ENCODE results near the gene STAG1.
"Not testable (repeated sequence)": the region's sequence is repeated elsewhere in the genome, so short reads cannot be mapped to it uniquely, and the experiment has no call there.

STAG1 gene

GRCh38 chr3:136380530-136380929, 371.6 kb downstream of the STAG1 start:
- DNase-seq, result no peak

- no peak for DNase-seq
Measured at GRCh38 chr3:136378011-136378410, 374.2 kb downstream of the STAG1 start.

- DNase-seq, result no peak
Measured at GRCh38 chr3:136377508-136377907, 374.7 kb downstream of the STAG1 start.

- not testable (repeated sequence) for DNase-seq
Measured at GRCh38 chr3:136375800-136376199, 376.4 kb downstream of the STAG1 start.

- no peak for DNase-seq
Measured at GRCh38 chr3:136366289-136366688, 385.9 kb downstream of the STAG1 start.

- DNase-seq, result no peak
Measured at GRCh38 chr3:136353461-136353860, 398.7 kb downstream of the STAG1 start.

- DNase-seq, result no peak
Measured at GRCh38 chr3:136351905-136352304, 400.3 kb downstream of the STAG1 start.

DNA sequence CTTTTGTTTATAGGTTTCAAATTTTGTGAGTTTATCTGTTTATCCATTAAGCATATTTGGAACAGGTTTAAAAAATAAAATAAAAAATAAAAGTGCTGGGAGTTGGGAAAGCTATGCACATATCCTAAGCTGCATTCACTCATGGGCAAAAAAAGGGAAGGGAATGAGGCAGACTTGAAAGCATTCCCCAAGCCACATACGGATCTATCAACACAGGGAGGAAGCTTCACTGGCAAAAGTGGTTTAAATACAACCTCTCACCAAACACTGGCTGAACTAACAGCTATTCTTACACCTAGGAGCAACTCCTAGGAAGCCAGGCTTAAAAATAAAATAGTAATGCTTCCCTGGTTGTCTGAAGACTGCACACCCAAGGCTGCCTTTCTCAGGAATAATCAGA, 400.8 kb downstream of the STAG1 start:
- no peak for DNase-seq

DNA sequence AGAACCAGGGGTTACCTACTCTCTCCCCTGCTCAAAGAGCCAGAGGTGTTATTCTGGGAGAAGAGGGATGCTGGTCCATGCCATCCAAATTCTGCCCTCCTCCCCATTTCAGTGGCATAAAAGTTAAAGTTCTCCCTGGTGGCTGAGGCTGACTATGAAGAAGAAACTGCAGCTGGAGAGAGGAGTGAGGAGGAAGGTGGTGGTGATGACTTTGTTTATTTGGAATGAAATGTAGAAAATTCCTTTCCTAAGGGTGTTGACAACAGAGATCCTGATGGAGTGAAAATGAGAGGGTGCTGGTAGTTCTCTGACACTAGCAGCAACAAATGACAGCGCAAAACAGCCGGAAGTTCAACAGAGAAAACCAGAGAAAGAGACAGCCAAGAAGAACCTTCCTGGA, 401.6 kb downstream of the STAG1 start:
- DNase-seq, result no peak

DNA sequence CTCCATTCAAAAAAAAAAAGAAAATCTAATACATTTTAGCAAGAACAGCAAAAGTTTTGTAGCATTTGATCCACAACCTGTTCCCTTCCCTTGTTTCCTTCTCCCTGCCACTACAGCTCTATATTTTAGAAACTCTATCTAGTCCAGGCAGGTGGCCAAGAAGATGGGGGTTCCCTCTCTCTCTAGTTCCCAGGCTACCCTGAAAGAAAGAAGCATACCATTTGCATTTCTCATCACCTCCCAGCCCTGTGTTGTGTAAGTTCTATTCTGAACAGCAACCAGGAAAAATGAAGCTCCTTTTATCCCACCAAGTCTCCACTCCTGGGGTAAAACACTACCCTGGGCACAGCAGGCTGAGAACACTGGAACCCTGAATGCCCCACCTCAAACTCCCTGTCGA, 402.0 kb downstream of the STAG1 start:
- no peak for DNase-seq

- DNase-seq, result no peak
Measured at GRCh38 chr3:136346486-136346885, 405.7 kb downstream of the STAG1 start.

GRCh38 chr3:136343873-136344555, 408.2 kb downstream of the STAG1 start:
- peak; percentile 23 for DNase-seq

DNA sequence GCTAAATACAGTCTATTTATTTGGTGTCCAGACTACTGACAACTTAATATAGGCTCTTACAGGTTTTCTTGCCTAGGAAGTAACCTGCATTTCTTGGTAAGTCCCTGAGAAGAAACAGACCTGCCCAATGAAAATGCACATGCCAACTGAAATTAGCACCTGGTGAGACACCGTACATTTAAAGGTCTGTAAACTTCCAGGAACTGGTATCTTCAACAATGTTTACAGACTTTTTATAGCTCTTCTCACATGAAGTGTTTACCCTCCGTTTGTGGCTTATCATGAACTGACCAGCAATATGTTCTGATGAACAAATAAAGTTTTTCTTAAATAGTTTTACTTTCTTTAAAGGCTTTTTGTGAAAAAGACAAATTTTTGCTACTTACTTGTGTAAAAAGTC, 408.7 kb downstream of the STAG1 start:
- no peak for DNase-seq

DNA sequence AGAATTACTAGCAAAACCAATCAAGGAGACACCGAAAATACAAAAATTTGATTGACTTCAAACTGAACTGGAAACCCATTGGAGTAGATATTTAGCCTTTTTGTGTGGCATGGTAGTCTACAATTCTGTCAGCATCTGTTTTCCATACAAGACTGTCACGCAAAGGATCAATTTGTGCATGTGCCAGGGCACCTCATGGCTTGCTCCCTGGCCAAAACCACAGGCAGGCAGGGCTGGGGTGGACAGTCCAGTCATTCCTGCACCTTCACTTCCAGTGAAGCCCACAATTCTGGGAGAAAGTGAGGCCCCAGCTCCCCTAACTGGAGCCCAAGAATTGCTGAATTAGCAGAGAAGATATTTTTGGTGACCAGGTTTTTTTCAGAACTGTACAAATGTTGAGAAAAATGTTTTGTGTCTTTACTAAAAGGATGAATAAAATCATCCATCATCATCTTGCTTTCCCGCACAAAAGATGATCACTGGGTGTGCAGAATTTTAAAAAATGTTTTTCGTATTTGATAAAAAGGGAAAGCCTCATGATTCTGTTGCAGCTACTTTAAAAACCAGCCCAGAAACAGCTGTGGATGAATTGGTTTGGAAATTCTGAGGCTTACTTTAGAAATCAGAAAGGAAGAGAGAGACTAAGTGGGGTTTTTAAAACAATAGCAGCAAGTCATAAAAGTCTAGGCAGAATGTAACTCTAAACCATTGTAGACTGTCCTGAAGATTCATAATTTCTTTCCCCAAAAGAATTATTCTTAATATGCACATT, 415.7 kb downstream of the STAG1 start:
- DNase-seq, result no peak

- not testable (repeated sequence) for DNase-seq
Measured at GRCh38 chr3:136334726-136335125, 417.5 kb downstream of the STAG1 start.

DNA sequence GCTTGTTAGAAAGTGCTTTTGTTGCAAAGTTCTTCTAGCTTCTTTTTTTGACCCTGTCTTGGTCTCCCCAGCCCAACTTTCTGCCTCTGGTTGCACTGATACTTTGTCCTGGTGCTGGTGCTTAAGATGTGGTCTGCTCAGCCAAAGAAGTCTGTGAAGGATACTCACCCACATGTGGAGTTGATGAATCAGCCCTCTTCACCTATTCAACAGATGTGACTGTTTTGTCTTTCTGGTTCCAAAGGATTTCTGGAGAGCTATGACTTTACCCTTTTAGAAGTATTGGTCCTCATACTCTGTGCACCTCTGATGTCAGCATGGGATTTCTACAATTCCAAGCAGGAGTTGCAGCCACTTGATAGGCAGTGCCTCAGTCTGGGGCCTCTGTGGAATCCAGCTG, 418.0 kb downstream of the STAG1 start:
- no peak for DNase-seq

DNA sequence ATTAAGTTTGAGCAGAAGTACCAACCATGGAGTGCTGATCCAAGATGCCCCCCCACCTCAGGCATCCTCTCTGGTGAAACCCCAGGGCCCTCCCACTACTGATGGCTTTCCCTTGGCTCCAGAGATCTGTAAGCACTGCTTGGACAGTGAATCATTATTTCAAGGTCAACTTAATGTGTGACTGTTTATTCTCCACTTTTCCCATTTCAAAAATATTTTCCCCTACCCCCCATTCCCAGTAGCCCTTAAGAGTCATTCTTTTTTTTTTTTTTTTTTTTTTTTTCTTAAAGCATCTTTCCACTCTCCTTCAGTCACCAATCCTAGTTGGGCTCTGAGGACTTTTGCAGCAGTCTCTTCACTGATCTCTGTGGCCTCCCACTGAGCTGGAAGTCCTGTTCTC, 419.4 kb downstream of the STAG1 start:
- no peak for DNase-seq

DNA sequence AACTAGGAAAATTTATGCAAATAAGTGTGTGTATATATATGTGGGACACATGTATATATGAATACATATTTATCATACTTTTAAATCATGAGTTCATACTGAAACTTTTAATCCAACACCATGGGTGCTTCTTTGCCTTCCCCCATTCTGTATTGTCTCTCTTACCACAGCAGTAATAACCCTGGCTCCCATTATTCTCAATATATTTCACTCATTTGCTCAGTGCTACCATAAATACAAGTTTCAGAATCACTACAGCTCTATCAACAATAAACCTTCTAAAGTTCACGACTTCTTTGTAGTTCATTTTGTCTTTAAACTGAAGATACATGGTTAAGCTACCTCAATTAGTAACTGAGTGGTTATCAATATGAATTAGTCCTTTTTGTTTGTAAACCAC, 419.9 kb downstream of the STAG1 start:
- DNase-seq, result no peak

DNA sequence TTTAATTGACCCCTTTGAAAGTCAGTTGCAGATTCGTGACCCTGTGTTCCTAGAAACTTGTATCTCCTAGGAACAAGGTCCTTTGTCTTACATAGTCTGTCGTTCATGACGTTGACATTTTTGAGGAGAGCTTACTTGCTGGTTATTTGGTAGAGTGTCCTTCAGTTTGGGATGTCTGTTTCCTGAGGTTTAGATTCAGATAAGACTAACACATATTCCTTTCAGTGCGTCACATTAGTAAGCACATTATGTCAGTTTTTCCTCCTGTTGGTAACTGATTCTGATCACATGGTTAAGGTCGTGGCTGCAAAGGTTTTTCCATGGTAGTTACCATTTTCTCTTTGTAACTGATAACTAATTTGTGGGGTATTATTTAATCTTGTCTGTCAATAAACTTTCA, 421.3 kb downstream of the STAG1 start:
- DNase-seq, result no peak

DNA sequence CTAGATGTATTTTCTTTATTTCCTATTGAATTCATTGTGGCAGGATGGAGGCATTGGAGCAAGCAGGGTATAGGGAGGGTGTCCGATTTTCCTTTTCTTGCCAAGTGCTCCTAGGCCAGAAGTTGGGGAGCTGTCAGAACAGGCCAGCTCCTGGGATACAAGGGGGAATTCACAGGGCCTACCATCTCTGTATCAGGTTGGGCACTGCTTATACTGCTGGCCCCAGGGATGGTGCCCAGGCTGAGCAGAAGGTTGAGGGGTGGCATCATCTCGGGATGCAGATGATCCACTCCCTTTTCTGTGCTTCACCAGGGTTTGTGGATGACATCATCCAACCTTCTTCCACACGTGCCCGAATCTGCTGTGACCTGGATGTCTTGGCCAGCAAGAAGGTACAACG, 422.6 kb downstream of the STAG1 start:
- no peak for DNase-seq

DNA sequence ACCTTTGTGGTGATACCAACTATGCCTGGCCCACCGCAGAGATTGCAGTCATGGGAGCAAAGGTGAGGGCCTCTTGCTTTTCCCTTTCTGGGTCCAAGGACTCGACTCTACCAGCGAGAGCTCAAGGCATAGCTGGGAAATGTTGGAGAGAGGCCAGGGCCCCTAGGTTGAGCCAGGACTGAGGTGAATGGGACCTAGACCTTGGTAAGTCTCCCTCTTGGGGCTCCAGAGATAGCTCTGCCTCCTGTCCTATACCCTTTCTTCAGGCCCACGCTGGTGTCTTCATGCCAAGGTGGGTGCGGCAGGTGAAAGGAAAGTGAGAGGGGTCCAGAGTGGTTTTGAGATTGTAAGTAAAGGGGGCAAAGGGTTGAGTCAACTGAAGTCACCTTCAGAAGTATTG, 424.5 kb downstream of the STAG1 start:
- DNase-seq, result no peak

- no peak for DNase-seq
Measured at GRCh38 chr3:136326316-136326715, 425.9 kb downstream of the STAG1 start.

- DNase-seq, result no peak
Measured at GRCh38 chr3:136311968-136312367, 440.2 kb downstream of the STAG1 start.

GRCh38 chr3:136311261-136311660, 440.9 kb downstream of the STAG1 start:
- DNase-seq, result no peak

DNA sequence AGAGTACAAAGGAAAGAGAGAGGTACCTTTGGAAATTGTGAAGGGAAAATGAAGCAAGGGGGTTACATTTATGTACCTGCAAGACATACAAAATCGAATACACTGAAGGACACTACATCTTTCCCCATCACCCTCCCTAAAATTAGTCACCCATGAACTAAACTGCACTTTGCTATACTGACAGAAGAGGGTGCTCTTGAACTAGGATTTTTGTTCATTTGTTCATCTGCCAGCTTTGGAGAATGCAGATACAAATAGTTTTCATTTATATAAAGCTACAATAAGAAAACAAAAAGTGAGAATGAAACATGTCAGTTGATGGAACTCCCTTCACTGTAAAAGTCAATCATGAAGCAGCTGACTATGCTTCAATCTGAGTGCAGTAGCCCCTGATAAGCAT, 446.3 kb downstream of the STAG1 start:
- no peak for DNase-seq
